ENCODE measurements around the gene UBE3A. TPM values are rescaled to one million over a fixed set of nuclear protein-coding genes. Genes with fewer than 3 reads are reported as not detected.

UBE3A gene
- total RNA-seq, 1 donor = 80.3 TPM

DNA sequence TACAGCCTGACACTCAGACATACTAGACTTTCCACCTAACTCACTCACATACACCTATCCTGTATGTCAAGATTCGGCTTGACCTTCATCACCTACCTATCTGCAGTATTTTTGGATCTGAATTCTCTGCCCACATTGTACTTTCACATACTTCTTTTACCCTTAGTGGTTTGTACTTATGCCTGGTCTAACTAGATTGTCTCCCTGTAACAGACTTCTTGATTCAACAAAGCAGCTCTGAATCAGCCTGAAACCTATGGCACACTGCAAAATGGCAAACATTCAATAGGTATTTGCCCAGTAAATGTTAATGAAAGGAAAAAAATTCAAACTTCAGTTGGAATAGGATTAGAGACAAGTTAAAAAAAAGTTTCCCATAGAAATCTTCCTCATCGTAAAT lies 106.5 kb downstream of the UBE3A start:
- TF ChIP-seq, protein P1, sequence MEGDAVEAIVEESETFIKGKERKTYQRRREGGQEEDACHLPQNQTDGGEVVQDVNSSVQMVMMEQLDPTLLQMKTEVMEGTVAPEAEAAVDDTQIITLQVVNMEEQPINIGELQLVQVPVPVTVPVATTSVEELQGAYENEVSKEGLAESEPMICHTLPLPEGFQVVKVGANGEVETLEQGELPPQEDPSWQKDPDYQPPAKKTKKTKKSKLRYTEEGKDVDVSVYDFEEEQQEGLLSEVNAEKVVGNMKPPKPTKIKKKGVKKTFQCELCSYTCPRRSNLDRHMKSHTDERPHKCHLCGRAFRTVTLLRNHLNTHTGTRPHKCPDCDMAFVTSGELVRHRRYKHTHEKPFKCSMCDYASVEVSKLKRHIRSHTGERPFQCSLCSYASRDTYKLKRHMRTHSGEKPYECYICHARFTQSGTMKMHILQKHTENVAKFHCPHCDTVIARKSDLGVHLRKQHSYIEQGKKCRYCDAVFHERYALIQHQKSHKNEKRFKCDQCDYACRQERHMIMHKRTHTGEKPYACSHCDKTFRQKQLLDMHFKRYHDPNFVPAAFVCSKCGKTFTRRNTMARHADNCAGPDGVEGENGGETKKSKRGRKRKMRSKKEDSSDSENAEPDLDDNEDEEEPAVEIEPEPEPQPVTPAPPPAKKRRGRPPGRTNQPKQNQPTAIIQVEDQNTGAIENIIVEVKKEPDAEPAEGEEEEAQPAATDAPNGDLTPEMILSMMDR (IDR thresholded peaks at IDR 0.05; ENCODE audit: insufficient read depth, low read length) = no peak
- no peak for DNase-seq (ENCODE audit: low read depth)
- no peak overlapping the region for H3K4me3 ChIP-seq (ENCODE audit: low read depth, low read length)

DNA sequence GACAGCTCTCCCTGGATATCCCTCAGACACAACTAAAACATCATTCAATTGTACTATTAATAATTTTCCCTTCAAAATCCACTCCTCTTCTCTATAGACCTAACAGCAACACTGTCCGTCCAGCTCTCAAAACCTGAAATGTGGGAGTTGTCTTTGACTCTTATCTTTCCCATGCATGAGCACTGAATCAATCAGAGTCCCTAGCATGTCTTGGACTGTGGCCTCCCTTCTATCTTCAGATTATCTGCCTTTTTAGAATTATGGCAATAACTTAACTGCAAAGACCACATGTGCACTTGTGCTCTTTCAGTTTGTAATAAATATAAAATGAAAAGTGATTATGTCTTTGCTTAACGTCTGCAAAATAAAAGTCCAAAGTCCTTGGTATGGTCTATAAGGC lies 107.0 kb downstream of the UBE3A start:
- TF ChIP-seq, protein P1 (IDR thresholded peaks at IDR 0.05; ENCODE audit: insufficient read depth, low read length) = no peak
- no peak overlapping the region for H3K4me3 ChIP-seq (ENCODE audit: low read depth, low read length)
- DNase-seq (ENCODE audit: low read depth) = no peak

DNA sequence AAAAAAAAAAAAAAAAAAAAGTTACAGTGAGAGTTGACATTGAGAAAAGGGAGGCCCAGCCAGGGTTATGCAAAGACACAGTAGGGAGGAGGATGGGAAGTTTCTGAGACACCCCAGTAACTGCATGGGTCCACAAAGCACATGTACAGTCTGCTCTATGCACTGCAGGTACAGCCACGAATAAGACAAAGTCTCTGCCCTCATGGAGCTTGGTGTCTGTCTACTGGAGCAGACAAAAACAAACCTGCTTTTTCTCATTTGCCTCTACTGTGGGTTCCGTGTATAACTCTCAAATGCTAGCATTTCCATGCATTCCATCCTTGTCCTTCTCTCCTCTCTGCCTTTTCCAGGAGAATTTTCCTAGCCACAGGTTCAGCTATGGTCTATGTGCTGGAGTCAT lies 107.4 kb downstream of the UBE3A start:
- DNase-seq (ENCODE audit: low read depth) = no peak
- no peak overlapping the region for H3K4me3 ChIP-seq (ENCODE audit: low read depth, low read length)
- TF ChIP-seq, protein P1 (IDR thresholded peaks at IDR 0.05; ENCODE audit: insufficient read depth, low read length) = no peak

DNA sequence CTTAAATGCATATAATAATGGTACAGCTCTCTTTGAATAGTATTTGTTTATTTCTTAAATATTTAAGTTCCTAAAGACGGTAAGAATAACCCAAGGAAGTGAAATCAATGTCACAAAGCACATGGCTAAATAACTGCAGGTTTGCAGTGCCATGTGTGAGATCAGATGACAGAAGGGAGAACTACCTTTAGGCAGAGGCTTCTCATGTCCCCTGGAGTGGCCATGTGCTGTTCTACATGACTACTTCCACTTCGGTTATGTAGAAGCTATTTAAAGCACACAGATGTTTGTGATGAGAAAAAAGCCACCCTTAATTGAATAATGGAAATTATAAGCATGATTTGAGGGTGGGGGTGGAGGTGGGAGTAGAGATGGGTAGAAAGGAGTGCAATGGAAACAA lies 109.1 kb downstream of the UBE3A start:
- H3K4me3 ChIP-seq (ENCODE audit: low read depth, low read length) = no peak overlapping the region
- TF ChIP-seq, protein P1 (IDR thresholded peaks at IDR 0.05; ENCODE audit: insufficient read depth, low read length) = no peak
- no peak for DNase-seq (ENCODE audit: low read depth)

DNA sequence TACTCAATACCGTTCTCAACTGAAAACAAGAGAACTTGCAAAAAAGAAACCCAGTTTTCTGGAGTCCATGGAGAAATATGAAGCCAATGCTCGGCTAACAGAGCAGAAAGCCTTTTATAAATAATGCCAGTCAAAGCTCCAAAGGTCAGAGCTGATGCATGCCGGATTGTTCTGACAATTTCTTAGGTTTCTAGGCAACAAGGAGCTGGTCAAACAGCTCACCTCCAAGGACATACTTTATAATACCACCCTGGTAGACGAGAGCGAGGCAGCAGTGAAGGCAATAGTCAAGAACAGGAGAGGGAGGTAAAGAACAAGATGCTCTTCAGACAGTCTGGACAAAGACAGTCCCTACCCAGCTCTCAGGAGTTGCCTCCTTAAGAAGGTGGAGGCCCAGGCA lies 111.1 kb downstream of the UBE3A start:
- no peak for DNase-seq (ENCODE audit: low read depth)
- no peak overlapping the region for H3K4me3 ChIP-seq (ENCODE audit: low read depth, low read length)
- TF ChIP-seq, protein P1 (IDR thresholded peaks at IDR 0.05; ENCODE audit: insufficient read depth, low read length) = no peak

DNA sequence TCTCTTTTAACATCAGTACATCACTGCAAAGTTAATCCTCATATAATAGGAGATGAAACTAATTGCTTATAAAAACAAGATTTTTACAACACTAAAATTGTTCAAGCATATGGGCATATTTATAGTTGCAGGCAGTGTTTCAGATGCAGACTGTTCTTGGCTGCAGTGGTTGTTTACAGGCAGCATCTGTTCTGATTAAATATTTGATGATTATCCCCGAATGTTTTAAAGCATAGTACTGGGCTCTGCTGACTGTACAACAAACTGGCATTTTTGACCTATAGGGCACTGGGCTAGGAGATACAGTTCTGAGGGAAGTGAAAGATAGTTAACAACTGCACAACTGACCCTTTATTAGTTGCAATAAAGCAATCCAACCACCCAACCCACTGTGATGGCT lies 113.6 kb downstream of the UBE3A start:
- TF ChIP-seq, protein P1 (IDR thresholded peaks at IDR 0.05; ENCODE audit: insufficient read depth, low read length) = no peak
- H3K4me3 ChIP-seq (ENCODE audit: low read depth, low read length) = no peak overlapping the region
- DNase-seq (ENCODE audit: low read depth) = no peak

DNA sequence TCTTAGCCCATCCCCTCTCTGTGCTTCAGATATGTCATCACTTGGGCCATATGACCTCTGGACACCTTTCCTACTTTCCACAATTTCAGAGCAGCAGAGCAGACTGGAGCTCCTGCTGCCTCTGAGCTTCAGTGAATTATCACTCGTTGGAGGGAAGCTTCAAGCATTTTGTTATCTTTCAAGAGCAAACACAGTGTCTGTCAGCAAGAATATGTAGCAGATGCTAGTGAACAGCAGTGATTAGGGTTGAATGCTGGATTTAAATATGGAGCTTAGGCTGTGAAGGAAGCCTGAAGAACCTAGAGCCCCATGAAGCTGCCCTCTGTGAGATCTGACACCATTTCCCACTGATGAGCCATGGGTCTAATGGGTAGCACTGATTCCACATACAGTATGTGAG lies 115.4 kb downstream of the UBE3A start:
- TF ChIP-seq, protein P1 (IDR thresholded peaks at IDR 0.05; ENCODE audit: insufficient read depth, low read length) = no peak
- DNase-seq (ENCODE audit: low read depth) = no peak
- H3K4me3 ChIP-seq (ENCODE audit: low read depth, low read length) = no peak overlapping the region
